Activated CD4-positive, alpha-beta T cell treated with anti-CD3 and anti-CD28 coated beads for 1 hour (primary cell): Measurements from ENCODE around the gene NHS.
"Not testable (repeated sequence)": the region's sequence is repeated elsewhere in the genome, so short reads cannot be mapped to it uniquely, and the experiment has no call there.

Experiments used
- DNase-seq: peaks from one replicate; pipeline ENCODE4 v3.0.0-alpha.2; 2020

The NHS gene

DNA sequence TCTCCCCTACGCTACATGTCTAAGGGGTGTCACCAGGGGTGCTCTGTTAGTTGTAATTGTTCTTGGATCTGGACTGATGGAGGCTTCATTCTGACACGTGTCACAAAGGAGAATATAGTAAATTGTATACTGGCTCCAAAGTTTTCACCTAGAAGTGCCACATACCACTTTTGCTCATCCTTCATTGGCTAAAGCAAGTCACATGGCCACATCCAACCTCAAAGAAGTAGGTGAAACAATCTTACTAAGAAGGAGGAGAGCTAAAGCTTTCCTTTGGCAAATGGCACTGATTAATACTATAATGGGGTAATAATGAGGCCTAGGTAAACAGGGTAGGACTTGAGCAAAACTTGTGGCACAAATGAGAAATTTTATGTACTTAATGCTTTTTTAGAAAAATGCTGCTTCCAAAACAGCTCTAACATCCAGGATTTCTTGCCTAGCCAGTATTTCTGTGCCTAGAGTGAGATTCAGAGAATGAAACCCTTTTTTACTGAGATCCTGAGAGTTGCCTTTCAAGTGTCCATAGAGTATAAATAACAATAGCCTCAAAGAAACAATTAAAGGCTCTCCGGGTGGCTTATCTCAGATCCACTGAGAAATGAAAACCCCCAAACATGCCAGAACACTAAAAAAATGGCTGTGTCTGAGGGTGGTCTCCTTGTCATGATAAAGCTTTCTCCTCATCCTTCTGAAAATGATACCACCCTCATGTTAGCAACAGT lies 34.7 kb downstream of the NHS start:
- no peak for DNase-seq

DNA sequence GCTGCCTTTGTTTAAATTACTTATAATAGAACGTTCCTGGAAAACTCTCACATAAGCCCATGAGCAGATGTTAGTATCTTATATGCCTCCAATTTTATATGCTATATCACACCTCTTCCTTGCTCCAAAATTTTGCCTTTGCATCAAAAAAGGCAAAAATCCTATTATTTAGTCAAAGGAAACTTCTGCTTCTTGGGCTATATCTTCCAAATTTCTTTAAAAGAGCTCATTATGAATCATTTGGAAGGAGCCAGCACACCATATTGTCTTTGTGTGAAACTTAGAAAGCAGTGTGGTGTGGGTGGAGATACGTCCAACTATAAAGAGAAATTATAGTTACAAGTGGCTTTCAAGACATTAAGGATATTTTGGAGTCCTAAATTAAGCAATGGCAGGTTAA lies 35.7 kb downstream of the NHS start:
- DNase-seq, result no peak

DNA sequence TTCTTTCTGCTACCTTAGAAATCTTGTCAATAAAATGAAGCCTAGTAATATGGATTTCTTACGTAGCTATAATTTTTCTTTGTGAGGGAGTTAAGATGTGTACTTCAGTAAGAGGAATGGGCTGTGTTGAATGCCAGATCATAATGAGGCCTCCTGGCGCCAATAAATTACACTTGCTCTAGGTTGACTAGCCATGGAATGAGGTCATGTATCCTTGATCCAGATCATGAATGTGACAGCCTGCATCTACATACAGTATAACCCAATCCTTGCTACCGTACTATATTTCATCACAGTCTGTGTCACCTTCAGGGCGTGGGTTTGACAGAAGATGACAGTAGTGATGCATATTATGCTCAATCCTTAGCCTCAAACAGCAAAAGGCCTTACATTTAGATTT lies 36.2 kb downstream of the NHS start:
- DNase-seq, result no peak

DNA sequence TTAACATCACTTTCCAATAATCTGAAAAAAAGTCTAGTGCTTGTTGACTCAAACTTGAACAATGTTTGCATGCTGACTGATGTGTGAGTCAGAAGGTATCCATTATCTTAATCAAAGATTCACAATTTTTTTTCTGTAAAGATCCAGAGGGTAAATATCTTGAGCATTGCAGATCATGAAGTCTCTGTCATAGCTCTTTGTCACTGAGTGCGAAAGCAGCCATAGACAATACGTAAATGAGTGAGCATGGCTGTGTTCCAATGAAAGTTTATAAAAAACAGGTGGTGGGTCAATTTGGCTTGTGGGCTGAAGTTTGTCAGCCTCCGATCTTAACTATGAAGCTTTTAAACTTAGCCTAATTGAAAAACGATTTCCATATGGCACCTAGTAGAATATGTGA lies 37.7 kb downstream of the NHS start:
- DNase-seq, result no peak

DNA sequence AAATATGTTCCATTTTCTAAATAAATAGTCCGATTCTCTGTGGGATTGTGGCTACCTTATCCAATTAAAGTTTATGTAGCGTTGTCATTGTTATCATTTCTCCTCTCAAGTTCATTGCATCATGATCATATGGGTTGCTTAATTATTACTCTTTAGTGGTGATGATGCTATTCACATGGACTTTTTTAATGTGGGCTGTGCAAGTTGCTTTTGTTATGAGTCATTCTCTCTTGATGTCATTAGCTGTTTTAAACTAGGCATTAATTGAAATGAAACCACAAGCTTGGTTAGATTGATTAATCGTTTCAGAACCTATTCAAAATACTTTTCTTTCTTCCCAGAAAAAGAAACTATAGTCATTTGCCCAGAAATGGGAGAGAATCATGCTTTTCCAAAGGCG lies 38.2 kb downstream of the NHS start:
- DNase-seq, result no peak

DNA sequence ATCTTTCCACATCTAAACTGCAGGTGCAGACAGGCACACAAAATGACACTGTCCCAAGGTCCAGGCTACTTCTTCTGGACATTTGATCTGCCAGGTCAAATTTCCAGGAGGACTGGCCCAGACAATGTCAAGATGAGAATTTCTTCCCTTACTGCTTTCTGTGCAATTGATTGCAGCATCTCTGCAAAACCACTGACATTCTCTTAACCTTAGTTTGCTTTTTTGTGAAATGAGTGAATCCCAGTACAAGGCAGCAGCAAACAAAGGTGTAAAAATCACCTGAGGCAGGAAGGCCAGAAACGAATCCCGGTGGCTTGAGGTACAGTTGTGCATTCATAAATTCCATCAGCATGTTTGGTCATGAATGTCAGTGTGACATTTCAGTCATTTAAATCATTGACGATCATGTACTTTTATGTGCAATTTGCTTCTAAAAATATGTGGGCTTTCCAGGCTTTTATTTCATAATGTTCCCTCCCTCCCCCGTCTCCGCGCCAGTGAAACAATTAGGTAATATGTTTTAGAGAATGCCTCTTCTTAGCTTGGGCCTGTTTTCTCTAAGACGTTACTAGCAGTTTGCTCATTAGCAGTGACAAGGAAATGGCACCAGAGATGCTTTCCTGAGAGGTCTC lies 39.1 kb downstream of the NHS start:
- DNase-seq, result no peak

DNA sequence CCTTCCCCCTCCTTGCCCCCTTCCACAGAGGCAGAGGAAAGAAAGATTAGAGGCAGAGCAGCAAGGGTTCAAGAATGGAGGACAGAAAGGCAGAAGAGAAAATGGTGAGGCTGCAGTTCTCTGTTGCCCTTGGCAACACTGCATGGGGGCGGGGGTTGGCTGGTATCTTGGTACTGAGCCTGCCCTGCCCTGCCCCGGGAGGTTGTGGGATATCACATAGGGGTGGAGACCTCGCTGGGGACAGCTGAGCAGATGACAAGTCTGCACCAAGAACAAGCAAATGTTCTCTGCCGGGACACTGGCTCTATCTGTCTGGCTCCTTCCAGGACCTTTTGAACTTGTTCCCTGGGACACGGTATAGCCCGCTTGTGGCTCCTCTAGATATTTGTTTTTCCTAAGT lies 39.8 kb downstream of the NHS start:
- no peak for DNase-seq

DNA sequence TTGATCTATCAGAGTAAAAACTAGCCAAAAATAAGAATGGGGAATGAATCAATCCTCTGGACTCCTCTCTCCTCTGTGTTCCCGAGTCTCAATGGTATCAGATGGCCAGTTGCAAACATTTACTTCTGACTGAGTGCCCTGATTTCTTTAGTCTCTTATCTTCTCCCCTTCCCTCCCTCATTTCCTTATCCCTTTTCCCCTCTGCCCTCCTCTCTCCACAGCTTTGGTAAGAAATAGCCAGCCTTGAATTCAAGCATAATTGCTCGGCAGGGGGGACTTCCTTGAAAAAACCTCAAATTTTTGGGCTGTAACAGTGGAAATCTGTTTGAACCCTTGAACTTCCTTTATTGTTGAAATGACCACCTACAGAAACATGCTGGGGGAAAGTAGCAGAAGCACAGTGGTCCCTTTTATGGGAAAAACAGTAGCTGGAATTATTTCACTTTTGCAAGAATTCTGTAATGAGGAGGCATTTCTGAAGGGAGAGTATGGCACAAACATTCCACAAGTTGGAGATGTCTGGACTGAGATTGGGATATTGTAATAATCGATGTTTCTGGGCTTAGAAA lies 40.3 kb downstream of the NHS start:
- DNase-seq, result no peak

DNA sequence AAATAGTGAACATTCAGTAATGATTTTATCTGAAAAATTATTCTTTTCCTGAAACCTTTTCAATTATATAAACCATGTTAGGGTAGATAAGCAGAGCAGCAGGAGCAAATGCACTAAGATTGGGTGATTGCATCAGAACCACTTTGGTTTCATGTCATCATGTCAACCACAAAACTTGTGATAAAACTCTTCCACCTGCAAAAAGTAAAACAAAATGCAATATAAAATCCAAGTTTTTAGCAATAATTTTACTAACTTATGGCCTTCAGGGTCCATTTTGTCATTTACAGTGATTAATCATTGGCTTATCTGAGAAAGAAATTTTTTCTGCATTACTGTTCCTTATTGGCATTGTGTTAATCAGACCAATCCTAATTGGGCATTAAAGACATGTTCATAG lies 42.4 kb downstream of the NHS start:
- DNase-seq, result no peak

DNA sequence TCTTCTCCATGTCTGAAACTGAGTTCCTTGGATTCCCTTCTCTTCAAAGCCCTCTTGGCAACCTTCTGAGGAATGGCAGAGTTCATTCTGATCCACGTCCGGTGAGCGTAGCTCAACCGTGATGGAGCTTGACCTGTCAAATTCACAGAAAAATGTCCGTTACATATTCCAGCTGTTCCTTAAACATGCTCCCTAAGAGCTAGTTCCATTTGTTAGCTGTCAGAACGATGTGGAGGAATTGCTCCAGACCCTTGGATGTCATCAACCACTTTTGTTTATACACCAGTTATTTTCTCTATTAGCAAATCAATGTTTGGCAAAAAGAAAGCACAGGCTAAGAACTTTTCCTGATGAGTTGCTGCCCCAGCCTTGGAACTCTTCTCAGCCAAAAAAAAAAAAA lies 50.1 kb downstream of the NHS start:
- DNase-seq, result no peak

DNA sequence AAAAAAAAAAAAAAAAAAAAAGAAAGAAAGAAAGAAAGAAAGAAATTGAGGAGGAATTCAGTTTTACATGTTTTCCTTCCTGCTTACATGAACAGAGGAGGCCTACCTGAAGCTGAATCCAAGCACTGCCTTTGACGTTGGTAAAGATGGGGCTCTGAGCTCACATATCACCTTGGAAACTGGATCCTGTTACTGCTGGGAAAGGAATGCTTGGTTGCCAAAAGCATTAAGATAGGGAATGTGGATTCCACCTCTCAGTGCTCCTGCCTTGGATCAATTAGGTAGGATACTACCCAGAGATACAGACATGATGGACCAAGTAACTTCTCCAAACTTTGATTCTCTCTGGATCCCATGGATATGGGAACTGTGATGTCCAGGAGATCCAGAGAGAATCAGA lies 50.6 kb downstream of the NHS start:
- DNase-seq, result no peak

DNA sequence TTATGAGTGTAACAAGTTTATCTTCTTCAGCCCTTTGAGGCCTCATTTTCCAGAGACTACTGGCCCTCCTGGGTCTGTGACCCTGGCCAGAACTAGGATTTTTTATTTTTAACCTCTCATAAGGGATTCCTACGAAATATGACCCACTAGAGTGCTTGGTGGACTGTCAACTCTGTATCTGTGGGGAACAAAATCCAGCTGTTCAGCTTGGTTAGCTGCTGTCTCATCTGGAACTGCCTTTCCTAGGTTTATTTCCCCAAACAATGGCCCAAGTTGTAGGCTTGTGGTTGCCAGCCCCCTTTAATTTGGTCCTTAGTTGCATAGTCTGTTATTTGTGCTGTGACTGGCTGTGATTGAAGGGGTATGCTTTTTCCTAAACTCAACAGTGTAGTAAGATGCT lies 56.2 kb downstream of the NHS start:
- DNase-seq, result no peak

DNA sequence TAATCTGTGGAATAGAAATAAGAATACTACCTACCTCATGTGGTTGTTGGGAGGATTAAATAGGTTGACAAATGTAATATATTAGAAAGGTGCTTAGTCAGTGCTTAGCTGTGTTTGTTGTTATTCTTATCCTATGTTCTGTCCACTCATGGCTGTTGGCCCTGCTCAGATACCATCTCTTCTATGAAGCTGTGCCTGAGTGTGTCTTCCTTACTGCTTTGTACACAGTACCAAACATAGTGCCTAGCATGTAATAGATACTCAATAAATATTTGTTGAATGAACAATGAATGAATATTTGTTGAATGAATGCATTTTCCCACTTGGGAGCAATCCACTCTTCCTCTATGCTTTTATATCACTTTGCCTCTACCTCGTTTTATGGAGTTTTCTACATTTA lies 57.2 kb downstream of the NHS start:
- DNase-seq, result no peak

DNA sequence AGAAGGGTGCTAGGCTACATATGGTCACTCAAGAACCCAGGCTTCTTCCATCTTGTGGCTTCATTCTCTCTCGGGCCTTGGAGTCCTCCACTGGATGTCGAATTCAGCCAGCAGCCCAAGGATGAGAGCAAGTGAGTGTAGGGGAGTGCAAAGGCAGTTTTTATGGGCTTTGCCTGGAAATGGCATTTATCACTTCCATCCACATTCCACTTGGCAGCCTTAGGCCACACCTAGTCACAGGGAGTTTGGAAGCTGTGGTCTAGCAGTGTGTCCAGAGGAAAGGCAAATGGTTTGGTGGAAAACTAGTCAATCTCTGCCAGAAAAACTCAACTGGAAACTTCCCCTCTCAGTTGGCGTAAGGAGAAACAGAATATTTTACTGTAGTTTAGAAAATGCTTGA lies 59.0 kb downstream of the NHS start:
- DNase-seq, result no peak

DNA sequence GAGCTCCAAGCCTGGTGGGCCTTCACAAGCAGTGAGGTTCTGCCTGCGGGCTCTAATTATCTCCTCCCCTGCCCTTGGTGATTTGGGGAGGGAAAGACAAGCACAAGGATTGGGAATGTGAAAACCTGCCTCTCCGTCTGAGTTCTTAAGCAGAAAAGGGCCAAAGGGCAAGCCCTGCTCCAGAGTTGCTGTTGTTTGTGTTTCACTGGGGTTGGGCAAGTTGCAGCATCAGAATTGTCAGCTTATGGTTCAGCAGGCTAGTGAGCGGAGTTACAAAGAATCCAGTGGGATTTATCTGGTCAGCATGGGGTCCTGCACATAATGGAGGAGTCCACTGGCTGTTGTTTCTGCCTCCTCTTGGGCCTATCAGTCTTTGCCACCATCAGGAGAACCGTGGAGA lies 60.5 kb downstream of the NHS start:
- DNase-seq, result no peak

DNA sequence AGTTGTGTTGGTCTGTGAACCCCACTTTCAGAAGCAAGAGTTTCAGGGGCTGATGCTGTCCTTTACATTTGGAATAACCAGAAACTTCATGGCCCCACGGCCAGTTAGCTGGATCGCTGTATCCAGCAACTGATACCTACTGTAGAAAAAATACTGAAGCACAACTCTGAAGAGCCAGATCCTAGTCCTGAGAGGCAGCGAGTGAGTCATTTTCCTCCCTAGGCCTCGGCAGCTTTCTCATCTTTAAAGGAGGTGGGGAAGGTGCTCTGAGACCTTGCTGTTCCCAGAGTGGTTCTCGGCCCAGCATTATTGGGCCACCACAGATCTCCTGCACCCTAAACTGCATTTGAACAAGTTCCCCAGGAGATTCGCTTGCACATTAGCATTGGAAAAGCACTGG lies 63.2 kb downstream of the NHS start:
- DNase-seq, result no peak

DNA sequence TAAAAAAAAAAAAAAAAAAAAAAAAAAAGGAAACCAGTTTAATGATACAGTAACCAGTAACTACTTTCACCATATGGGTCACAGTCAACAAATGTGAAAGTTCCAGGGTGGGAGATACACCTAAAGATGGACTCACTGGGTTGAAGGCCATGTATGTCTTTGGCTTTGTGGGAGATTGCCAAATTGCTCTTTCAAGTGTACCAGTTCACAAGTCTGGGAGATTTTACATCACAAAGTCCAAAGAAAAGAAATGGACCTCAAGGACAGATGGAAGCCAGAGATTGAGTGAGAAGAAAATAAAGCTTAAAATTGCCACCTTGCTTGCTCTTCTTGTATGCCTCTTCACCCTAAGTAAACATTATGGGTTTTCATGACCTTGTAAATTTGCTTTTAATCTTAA lies 65.3 kb downstream of the NHS start:
- DNase-seq, result no peak

DNA sequence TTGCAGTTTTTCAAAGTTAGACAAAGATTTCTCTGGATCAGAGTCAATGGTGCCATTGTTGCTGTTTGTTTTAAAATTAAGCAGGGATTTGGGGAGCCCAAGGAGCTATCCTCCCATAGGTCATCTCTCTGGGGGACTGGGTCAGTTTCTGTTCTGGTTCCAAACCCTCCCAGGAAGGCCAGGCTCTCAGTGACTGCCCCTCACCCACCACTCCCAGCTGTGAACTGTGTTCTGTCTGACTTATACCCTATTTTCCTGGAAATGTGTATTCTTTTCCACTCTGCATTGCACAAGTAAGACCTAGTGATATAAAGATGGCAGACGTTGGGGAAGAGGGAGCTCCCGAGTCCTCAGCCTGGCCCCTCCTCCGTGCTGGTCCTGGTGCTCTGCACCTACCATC lies 65.8 kb downstream of the NHS start:
- no peak for DNase-seq

DNA sequence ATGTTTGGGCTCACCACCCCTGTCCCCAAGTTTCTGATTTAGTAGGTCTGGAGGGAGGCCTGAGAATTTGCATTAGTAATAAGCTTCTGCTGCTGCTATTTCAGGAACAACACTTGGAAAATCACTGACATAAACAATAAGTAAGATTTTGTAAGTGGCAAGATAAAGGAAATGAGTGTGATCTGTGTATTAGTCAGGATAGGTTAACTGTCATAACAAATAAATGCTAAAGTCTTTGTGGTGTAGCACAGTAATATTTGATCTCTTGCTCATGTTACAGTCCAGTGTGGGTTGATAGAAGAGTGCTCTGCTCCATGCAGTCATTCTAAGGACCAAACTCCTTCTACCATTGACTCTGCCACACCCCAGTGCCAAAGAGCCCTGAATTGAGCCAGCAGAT lies 67.0 kb downstream of the NHS start:
- DNase-seq, result no peak

DNA sequence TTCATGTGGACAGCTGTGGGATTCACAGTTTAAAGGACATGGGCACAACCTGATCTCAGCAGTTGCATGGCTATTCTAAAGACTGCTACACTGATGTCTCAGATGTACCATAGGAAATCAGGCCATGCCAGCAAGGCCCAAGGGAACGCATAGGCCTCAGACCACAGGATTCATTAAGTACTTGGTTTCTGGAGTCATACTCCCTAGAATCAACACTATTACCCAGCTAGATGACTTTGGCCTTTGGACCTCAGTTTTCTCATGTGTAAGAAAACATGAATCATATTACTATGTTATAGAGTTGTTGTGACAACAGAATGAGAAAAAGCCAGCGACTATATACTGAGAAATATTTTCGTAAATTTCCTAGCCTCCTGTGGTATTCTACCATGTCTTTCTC lies 67.9 kb downstream of the NHS start:
- no peak for DNase-seq

DNA sequence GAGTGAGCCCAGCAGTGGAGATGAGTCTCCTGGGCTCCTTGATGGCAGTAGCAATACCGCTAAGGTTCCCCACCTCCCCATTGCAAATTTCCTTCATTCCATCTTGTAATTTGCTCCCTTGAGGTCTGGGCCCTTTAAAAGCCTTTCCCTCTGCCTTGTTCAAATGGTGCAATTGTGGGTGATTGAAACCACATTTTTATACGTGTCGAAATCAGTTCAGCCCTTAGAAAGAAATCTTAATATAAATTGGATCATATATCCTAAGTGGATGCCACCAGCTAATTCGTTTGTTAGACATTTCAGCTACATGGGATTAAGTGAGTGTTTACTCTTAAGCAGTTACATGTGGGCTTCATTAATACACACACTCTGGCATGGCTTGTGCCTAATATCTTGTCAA lies 68.6 kb downstream of the NHS start:
- no peak for DNase-seq

DNA sequence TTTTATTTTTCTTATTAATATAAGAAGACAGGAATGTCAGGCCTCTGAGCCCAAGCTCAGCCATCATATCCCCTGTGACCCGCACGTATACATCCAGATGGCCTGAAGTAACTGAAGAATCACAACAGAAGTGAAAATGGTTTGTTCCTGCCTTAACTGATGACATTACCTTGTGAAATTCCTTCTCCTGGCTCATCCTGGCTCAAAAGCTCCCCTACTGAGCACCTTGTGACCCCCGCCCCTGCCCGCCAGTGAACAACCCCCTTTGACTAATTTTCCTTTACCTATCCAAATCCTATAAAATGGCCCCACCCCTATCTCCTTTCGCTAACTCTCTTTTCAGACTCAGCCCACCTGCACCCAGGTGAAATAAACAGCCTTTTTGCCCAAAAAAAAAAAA lies 71.3 kb downstream of the NHS start:
- DNase-seq, result not testable (repeated sequence)

DNA sequence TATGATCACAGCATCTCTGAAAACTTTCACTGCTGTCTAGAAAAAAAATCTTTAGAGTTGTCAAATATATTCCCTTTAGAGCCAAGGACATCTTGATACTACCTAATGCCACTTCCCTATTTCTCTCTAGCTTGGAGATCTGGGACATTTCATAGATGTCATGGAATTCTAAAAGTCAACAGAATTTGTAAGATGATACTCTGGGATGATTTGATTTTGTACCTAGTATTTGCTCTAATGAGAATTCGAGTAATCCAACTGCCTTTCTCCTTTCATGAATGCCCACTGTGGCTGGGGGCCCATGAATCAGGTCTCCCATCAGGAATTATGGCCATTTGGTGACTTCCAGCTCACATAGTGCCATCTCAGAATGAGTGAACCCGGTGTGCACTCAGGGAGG lies 73.2 kb downstream of the NHS start:
- no peak for DNase-seq

DNA sequence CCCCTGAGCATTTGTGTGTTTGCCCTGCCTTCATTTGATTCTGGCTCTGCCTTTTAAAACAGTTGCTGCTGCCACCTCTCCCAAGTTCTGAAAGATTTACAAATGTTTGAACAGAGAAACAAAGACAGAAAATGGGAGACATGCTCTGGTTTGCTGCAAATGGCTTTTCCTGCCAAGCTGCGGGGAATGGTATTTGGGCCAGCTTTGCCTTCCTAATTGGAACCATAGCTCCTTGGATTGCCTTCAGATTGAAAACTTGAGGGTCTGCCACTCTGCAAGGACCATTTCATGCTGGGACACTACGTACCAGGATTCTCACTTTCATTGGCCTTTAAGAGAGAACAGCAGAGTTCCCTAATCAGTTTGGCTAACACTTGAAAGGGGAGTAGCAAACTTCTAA lies 74.9 kb downstream of the NHS start:
- DNase-seq, result no peak

DNA sequence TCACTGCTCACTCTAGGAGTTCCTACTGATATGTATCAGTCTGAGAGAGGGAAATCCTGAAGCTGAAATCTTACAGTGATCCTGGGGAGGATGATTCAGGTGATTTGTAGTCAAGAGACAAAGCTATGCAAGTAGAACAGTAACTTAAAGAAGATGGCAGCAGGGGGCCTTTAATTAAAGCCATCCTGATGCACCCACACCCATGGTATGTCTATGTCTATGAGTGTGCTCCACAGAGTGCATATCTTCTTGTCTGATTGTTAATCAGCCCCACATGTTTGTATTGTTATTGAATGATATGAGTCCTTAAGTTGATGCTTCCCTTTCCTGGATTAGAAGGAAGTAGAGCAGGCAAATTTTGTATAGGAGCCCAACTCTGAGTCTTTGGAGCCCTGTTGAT lies 78.8 kb downstream of the NHS start:
- no peak for DNase-seq
